Measurements from ENCODE around the gene ANAPC16.
"Not testable (repeated sequence)": the region's sequence is repeated elsewhere in the genome, so short reads cannot be mapped to it uniquely, and the experiment has no call there.

The ANAPC16 gene

DNA sequence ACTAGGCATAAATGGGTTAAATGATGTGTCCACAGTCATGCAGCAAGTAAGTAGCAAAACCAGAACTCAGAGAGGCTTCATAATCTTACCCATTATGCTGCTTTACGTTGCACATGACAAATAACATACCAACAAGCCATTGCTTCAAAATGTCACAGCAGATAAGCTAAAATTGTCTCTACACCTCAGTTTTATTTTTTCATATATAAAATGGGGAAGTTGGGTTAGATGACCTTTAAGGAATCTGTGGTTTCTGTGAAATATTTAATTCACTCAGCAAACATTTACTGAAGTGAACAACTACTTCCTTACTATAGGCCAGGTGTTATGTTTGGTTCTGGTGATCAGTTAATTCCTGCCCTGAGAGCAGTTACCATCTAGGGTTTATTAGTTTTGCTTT is 2.5 kb downstream of the ANAPC16 start:
- DNase-seq, result peak; percentile 63

DNA sequence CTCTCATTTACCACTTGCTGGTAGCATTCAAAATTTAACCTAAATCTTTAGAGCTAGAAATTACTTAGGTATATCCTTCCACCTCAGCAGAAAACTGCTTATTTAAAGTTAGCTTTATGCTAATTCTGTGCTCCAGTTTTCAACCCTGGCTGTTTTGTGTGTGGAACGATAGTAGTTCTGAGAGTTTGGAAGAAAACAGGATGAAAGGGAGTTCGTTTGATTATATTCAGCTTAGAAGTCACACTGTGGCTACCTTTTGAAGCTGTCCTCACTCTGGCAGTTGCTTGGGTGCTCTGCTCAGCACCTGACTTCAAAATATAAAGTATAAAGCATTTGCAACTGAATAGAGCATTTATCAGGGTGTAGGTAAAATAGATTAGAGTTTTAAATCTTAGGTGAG is 2.9 kb downstream of the ANAPC16 start:
- no peak for DNase-seq

DNA sequence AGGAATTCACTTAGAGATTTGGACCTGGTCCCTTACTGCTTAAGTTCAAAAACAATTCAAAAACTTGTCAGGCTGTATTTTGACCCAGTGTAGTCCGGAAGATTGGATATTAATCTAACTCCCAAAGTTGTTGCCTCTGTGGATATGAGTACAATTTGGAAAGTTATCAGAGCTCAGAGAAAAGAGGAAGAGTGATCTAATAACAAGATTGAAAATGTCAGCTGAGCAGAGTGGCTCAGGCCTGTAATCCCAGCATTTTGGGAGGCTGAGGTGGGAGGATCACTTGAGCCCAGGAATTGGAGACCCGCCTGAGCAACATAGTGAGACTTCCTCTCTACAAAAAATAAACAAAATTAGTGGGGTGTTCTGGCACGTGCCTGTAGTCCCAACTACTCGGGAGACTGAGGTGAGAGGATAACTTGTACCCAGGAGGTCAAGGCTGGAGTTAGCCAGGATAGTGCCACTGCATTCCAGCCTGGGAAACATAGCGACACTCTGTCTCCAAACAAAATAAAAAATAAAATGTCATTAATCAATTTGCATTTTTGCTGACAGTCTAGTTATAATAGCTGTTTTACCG is 3.5 kb downstream of the ANAPC16 start:
- DNase-seq, result no peak

DNA sequence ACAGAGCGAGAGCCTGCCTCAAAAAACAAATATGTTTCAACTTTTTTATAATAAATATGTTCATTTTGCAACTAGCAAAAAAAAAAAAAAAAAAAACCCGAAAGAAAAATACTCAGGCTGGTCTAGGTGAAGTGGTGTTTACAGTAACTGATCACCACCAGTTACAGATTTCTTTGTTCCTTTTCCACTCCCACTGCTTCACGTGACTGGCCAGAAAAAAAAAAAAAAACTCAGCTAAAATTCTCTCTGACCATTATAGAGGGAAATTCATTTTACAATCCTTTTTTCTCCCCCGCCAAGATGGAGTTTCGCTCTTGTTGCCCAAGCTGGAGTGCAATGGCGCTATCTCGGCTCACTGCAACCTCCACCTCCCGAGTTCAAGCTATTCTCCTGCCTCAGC is 4.8 kb downstream of the ANAPC16 start:
- no peak for DNase-seq

DNA sequence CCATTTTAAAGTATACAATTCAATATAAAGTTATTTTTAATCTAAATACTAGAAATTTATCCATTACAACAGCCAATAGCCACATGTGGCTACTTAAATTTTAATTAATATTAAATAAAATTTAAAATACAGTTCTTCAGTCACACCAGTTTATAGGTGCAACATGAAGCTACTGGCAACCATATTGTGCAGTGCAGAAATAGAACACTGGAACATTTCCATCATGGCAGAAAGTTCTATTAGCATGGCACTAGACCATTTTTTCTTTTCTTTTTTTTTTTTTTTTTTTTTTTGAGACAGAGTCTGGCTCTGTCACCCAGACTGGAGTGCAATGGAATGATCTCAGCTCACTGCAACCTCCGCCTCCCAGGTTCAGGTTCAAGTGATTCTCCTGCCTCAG is 5.5 kb downstream of the ANAPC16 start:
- no peak for DNase-seq

DNA sequence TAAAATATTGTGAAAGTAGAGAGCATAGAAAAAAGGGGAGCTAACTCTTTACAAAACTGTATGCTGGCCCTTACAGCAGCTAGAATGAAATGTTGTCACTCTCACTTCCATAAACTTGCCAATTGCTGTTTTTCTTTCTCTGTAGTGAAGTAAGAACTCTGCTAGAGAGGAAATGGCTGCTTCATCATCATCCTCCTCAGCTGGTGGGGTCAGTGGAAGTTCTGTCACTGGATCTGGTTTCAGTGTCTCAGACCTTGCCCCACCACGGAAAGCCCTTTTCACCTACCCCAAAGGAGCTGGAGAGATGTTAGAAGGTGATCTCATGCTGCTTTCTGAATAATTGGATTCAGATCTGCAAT is 7.9 kb downstream of the ANAPC16 start:
- peak; percentile 90 for DNase-seq

DNA sequence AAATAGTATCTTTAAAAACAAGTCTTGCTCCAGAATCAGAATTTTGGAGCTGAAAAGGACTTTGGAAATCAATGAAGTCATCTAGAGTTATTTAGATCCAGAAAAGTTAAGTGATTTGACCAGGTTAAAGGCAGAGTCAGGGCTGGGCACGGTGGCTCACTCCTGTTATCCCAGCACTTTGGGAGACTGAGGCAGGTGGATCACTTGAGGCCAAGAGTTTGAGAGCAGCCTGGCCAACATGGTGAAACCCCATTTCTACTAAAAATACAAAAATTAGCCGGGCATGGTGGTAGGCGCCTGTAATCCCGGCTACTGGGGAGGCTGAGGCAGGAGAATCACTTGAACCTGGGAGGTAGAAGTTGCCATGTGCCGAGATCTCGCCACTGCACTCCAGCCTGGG is 8.4 kb downstream of the ANAPC16 start:
- not testable (repeated sequence) for DNase-seq

DNA sequence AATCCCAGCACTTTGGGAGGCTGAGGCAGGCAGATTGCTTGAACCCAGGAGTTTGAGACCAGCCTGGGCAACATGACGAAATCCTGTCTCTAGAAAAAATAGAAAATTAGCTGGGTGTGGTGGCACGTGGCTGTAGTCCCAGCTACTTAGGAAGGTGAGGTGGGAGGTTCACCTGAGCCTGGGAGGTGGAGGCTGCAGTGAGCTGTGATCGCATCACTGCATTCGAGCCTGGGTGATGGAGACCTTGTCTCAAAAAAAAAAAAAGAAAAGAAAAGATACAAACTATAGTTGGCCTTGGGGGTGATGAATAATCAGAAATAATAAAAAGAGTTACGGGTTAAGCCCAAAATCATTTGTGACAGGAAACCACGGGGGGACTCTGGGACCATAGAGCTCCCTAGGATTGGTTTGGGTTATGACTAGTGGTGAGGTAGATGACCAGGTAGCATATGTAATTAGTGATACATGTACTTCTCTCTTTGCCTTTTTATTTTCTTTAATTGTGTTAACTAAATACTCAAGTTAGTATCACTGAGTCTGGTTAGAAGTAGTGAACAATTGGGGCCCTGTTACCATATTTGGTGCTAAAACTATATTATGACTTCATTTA is 10.7 kb downstream of the ANAPC16 start:
- DNase-seq, result no peak

DNA sequence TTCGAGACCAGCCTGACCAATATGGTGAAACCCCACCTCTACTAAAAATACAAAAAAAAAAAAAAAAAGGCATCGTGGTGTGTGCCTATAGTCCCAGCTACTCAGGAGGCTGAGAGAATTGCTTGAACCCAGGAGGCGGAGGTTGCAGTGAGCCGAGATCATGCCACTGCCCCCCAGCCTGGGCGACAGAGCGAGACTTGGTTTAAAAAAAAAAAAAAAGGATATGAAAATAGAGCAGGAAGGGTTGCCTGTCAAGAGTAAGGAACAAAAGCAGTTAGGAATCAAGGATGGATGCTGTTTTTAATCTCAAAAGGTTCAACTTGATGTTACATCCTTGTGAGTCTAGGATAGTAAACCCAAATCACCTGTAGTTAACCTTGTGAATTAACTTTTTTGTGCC is 12.0 kb downstream of the ANAPC16 start:
- no peak for DNase-seq

DNA sequence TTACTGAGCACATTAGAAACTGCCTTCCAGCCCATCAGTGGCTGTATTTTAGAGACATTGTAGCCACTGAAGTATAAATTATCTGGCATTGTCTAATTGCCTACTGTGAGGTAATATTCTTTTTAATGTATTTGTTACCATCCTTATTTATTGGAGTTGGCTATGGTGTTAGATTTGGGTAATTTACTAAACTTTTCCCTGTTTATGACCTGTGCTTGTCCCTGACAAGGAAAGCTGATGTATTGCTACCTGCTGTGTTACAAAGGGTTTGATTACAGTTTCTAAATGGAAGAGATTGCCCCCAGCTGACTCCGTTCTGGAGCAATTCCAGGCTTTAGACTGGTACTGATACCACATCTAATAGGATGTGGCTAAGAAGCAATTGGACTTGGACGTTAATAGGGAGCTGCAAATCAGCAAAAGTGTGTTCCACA is 12.5 kb downstream of the ANAPC16 start:
- DNase-seq, result no peak

DNA sequence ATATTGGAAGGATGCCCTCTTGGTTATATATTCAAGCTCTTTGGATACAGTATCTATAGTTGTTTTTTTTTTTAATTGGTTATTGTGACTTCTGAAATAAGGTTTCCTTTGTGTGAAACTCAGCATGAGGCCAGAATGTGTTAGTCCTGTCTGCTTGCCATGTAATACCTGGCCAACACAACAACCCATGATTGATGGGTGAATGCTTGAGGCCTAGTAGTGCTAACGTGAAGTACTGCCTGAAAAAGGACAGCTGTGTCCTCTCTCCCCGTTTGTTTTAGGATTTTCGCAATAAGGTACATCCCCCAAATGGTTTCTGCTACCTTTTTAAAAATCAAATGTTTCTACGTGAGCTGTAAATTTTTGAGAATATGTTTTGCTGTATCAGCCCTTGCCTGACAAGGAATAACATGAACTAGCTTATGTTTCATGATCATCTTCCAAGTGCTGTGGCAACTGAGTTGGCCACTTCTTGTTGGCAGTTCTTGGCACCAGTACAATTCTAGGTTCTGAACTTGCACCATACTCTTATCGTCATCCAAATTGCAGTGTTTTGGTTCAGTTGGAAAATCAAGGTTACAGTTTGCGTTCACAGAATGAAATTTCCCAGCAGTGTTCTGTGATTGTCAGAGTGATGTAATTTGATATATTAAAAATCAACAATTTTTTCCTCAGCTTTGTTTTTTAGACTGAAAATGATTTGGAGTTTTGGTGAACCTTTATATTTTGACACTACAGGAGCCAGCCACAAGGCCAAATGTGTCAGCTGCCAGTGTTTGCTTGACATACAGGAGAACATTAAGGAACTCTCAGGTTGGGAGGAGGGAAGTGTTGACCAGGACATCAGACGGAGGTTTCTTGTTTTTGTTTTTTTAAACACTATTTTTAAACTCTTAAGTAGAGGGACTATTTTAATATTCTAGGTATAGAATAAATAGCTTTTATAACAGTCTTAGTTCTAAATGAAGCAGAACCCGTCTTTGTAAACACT is 13.7 kb downstream of the ANAPC16 start:
- DNase-seq, result no peak

DNA sequence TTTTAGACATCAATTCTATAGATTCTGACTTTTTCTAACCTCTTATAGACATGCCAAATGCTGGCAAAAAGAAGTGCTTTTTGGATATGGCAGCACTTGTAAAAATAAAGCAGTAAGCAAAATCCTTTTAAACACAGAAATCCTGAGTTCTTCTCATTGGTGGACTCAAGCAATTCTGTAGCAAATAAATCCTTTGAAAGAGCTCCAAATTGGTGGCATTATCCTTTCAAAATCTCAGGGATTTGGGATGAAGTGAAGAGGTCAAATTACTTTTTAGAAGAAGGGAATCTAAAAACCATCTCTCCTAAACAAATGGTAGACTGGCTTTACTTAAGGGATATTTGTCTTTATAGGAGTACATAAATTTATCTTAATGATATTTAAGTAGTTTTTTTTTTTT is 17.8 kb downstream of the ANAPC16 start:
- no peak for DNase-seq

DNA sequence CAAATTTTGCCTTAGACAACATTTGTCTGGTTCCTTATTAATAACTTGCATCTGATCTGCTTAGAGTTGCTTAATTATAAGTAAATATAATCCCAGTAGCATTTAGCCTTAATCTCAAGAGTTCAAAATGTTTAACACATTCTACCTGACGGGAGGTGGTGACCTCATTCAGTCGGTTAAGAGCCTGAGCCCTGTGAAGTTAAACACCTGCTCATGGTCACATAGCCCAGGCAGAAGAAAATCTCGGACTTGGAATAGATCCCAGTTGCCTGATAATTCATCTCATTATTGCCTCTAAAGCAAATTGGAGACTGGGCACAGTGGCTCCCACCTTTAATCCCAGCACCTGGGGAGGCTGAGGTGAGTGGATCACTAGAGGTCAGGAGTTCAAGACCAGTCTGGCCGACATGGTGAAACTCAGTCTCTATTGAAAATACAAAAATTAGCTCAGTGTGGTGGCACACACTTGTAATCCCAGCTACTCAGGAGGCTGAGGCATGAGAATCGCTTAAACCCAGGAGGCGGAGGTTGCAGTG is 18.8 kb downstream of the ANAPC16 start:
- no peak for DNase-seq

DNA sequence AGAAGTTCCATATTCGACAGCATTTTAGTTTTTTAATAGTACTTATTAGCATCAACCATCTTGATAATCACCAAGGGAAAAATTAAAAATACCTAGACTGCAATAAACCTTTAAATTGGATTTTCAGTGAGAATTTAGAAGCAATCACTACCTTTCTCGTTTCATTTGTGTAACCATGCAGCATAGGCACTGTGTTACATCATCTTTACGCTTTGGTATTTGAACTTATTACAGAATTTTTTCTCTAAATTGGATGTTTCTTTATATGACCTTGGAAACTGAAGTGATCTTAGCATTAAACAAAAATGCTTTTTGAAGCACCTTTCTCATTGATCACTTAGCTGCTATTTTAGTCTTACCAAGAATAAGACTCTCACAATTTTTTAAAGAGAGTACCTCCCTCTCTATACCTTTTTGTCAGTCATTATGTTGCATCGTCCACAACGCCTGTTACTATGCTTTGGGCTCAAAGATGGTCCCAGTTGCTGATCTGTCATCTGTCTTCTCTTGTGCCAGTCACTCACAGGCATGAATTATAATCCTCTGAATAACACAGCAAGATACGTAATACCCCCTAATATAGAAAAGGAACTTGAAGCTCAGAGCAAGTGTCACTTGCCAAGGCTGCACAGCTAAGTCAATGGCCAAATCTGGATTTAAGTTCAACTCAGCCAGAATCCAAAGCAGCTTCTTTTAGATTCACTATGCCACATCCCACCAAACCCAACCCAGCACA is 19.9 kb downstream of the ANAPC16 start:
- DNase-seq, result no peak

DNA sequence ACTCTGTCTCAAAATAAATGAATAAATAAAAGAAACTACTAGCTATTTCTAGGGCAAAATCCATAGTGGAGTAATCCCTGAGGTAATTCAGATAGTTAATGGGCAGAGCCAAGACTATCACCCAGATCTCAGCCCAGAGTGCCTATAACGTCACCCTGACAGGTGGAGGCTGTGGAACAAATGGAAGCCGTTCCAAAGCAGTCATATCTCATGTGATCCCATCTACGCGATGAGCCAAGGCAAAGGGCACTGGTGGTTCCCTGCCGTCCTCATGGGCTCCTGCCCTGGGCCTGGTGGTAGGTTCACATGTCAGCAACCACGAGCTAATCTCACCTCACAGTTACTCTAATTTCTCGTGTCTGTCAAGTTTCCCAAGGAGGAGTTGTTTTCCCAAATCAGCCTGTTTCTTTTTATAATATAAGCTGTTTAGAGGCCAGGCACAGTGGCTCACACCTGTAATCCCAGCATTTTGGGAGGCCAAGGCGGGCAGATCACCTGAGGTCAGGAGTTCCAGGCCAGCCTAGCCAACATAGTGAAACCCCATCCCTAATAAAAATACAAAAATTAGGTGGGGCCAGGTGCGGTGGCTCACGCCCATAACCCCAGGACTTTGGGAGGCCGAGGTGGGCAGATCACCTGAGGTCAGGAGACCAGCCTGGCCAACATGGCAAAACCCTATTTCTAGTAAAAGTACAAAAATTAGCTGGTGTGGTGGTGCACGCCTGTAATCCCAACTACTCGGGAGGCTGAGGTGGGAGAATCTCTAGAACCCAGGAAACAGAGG is 22.8 kb downstream of the ANAPC16 start:
- no peak for DNase-seq

DNA sequence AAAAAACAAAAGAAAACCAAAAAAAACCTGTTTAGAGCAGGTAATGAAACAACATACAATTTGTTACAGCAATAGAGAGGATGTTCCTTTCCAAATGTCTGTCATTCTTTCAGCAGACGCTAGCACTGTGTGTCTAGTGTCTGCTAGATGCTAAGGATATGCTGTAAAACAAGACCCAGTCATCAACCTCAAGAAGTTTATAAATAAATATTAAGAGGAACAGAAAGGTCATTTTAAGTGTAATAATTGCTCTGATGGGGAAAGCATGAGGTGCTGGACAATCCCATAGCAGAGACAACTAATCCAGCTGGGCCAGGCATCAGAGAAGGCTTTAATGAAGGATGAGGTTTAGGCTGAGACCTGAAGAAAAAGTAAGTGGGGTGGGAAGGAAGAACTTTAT is 23.6 kb downstream of the ANAPC16 start:
- peak; percentile 73 for DNase-seq

DNA sequence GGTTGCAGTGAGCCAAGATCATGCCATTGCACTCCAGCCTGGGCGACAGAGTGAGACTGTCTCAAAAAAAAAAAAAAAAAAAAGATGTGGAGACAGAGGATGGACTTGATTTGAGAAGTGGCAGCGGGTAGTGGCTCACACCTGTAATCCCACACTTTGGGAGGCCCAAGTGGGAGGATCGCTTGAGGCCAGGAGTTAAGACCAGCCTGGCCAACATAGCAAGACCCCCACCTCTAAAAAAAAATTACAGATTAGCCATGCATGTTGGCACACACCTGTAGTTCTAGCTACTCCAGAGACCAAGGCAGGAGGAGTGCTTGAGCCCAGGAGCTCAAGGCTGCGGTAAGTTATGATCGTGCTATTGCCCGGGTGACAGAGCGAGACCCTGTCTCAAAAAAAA is 24.6 kb downstream of the ANAPC16 start:
- DNase-seq, result no peak

DNA sequence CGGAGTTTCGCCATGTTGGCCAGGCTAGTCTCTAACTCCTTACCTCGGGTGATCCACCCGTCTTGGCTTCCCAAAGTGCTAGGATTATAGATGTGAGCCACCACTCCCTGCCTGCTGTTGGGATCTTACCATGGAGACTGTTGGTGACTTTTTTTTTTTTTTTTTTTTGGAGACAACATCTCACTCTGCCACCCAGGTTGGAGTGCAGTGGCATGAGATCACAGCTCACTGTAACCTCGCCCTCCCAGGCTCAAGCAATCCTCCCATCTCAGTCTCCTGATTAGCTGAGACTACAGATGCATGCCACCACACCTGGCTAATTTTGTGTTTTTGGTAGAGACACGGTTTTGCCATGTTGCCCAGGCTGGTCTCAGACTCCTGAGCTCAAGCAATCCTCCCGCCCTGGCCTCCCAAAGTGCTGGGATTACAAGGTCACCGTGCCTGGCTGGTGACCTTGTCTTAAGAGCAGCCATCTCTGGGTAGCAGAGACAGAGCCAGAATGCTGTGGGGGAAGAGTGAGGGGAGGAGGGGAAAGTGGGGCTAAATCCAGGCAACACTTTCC is 26.0 kb downstream of the ANAPC16 start:
- DNase-seq, result no peak

DNA sequence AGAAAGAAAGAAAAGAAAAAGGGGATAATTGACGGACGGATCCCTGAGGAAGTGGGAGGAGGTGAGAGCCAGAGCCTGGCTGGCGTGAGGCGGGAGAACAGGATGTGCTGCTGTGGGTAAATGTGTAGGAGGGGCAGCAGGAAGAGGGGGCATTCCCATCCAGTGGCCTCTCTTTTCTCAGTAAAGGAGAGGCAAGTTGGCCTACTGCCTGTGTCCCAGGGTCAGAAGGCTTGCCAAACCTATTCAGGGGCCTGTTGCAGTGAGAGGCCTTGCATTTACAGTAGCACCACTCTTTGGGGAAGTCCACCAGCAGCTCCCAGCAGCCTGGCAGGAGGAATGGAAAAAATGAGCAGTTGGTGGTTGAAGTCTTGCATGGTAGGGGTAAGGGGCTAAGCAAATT is 26.9 kb downstream of the ANAPC16 start:
- DNase-seq, result peak; percentile 74

DNA sequence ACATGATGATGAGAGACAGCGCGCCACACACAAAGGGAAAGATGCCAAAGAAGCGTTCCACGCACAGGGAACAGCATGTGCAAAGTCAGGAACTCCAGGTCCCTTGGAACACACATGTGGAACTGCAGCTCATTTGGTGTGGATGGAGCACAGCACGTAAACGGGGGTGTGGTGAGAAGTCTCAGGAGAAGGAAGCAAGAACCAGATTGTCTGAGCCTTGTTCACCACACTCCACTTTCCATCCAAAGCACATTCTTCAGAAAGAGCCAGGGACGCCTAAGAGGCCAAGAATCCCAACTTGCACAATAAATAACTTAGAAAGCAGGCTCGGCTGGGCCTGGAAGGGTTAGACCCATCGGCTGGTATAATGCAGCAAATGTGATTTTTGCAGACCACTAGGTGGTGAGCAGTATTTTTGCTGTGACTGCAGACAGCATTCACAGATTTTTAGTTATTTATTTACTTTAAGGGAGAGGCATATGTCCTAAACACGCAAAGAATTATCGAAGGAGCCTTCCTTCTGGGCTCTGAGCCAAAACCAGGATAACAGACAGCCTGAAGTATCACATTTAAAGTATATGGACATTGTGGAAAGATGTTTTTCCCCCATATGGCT is 28.1 kb downstream of the ANAPC16 start:
- DNase-seq, result no peak

DNA sequence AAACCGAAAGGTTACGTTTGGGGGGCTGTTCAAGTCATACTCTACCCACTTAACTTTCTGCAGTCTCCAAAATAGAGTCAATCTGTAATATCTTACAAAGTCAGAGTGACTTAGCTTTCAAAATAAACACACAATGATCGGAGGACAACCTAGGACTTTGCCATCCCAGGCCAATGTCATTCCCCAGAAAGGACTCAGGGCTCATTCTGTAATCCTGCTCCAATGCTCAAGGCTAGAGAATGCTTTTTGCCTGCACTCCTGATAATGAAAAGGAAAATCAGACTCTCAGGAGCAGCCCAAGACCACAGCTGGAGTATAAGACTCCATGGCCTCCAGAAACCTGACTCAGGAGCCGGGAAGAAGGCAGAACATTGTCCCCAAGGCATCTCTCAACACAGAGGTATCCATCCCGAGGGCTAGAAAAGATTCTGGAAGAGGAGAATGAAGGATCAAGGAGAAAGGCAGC is 28.8 kb downstream of the ANAPC16 start:
- no peak for DNase-seq
